SK-N-SH (cell line): ENCODE data around the gene PLEKHM3.

ENCODE experiments used
- CHD2 ChIP-seq: fragments of 150-350 bp; IDR thresholded peaks from 2 replicates; pipeline ENCODE4 v1.6.1; 2018; ENCODE audit warnings: low read length; ENCODE audit not compliant: partially characterized antibody
- CTCF ChIP-seq: fragments of 200-600 bp; sonication (generic); IDR thresholded peaks from 2 replicates; pipeline ENCODE4 v1.6.1; 2017; ENCODE audit warnings: antibody characterized with exemption, mild to moderate bottlenecking, moderate library complexity
- EP300 ChIP-seq, 2 experiments: IDR thresholded peaks; 2 replicates each; pipeline versions ENCODE4 v1.4.0 to v1.6.1; 2012; ENCODE audit warnings: borderline replicate concordance in 1 of 2, low read depth in 1 of 2, low read length in 1 of 2
- FOXJ3 ChIP-seq: sonication (generic); formaldehyde crosslinking; IDR thresholded peaks from 2 replicates; pipeline ENCODE4 v1.5.1; 2020; ENCODE audit warnings: mild to moderate bottlenecking, missing genetic modification reagents
- GATA2 ChIP-seq: sonication (generic); formaldehyde crosslinking; IDR thresholded peaks from 2 replicates; pipeline ENCODE4 v1.5.0; 2020; ENCODE audit warnings: mild to moderate bottlenecking, missing genetic modification reagents
- JUND ChIP-seq: IDR thresholded peaks from 2 replicates; pipeline ENCODE4 v1.4.0; 2012
- MAX ChIP-seq: IDR thresholded peaks from 2 replicates; pipeline ENCODE4 v1.4.0; 2012; ENCODE audit warnings: low read depth
- MXI1 ChIP-seq: IDR thresholded peaks from 2 replicates; pipeline ENCODE4 v1.6.1; 2012; ENCODE audit warnings: mild to moderate bottlenecking, low read depth, low read length, improper control_type of control experiment
- POLR2AphosphoS5 ChIP-seq: IDR thresholded peaks from 2 replicates; pipeline ENCODE4 v1.6.1; 2012; ENCODE audit warnings: low read depth, low read length
- REST ChIP-seq: IDR thresholded peaks from 2 replicates; pipeline ENCODE4 v1.6.1; 2012; ENCODE audit warnings: mild to moderate bottlenecking, low read depth, low read length, moderate library complexity
- SIN3A ChIP-seq: IDR thresholded peaks from 2 replicates; pipeline ENCODE4 v1.6.1; 2012; ENCODE audit warnings: low read depth, mild to moderate bottlenecking, low read length, moderate library complexity, borderline replicate concordance
- SMC3 ChIP-seq: IDR thresholded peaks from 2 replicates; pipeline ENCODE4 v1.6.1; 2012; ENCODE audit warnings: low read depth, low read length, improper control_type of control experiment
- USF2 ChIP-seq: fragments of 150-350 bp; IDR thresholded peaks from 2 replicates; pipeline ENCODE4 v1.6.1; 2017; ENCODE audit warnings: antibody characterized with exemption, low read length, low read depth, borderline replicate concordance
- YY1 ChIP-seq: IDR thresholded peaks from 2 replicates; pipeline ENCODE4 v1.4.0; 2012; ENCODE audit warnings: low read depth, mild to moderate bottlenecking

- TF ChIP-seq YY1 (no peak), REST (no peak), POLR2AphosphoS5 (no peak), FOXJ3 (CRISPR knock-in tag) (no peak), MAX (no peak), CTCF (no peak), GATA2 (CRISPR knock-in tag) (no peak), CHD2 (no peak), MXI1 (no peak), SIN3A (no peak), USF2 (no peak), JUND (no peak), EP300 (IDR thresholded peaks at IDR 0.05; ENCODE audit: borderline replicate concordance in 1 of 2, low read depth in 1 of 2, low read length in 1 of 2) (no peak), SMC3 (no peak)
Measured at GRCh38 chr2:207783514-207783913, 241.8 kb downstream of the PLEKHM3 start.
